SK-N-SH (cell line): Measurements from ENCODE around the gene BZW2.
A peak's percentile ranks its signal among the peaks of the same experiment; 100 is the strongest.

Experiments used
- CTCF ChIP-seq: fragments of 200-600 bp; sonication (generic); IDR thresholded peaks from 2 replicates; pipeline ENCODE4 v1.6.1; 2017; ENCODE audit warnings: antibody characterized with exemption, mild to moderate bottlenecking, moderate library complexity
- ELF1 ChIP-seq: IDR thresholded peaks from 2 replicates; pipeline ENCODE4 v1.4.0; 2012
- EP300 ChIP-seq, 2 experiments: IDR thresholded peaks; 2 replicates each; pipeline versions ENCODE4 v1.4.0 to v1.6.1; 2012; ENCODE audit warnings: borderline replicate concordance in 1 of 2, low read depth in 1 of 2, low read length in 1 of 2
- GABPA ChIP-seq: IDR thresholded peaks from 2 replicates; pipeline ENCODE4 v1.4.0; 2012; ENCODE audit warnings: low read depth, mild to moderate bottlenecking
- GATA2 ChIP-seq: sonication (generic); formaldehyde crosslinking; IDR thresholded peaks from 2 replicates; pipeline ENCODE4 v1.5.0; 2020; ENCODE audit warnings: mild to moderate bottlenecking, missing genetic modification reagents
- MAX ChIP-seq: IDR thresholded peaks from 2 replicates; pipeline ENCODE4 v1.4.0; 2012; ENCODE audit warnings: low read depth
- MXI1 ChIP-seq: IDR thresholded peaks from 2 replicates; pipeline ENCODE4 v1.6.1; 2012; ENCODE audit warnings: mild to moderate bottlenecking, low read depth, low read length, improper control_type of control experiment
- NFIC ChIP-seq: IDR thresholded peaks from 2 replicates; pipeline ENCODE4 v1.4.0; 2012; ENCODE audit warnings: borderline replicate concordance
- POLR2AphosphoS5 ChIP-seq: IDR thresholded peaks from 2 replicates; pipeline ENCODE4 v1.6.1; 2012; ENCODE audit warnings: low read depth, low read length
- RCOR1 ChIP-seq: fragments of 150-350 bp; IDR thresholded peaks from 2 replicates; pipeline ENCODE4 v1.6.1; 2017; ENCODE audit warnings: antibody characterized with exemption, low read length
- SIN3A ChIP-seq: IDR thresholded peaks from 2 replicates; pipeline ENCODE4 v1.6.1; 2012; ENCODE audit warnings: low read depth, mild to moderate bottlenecking, low read length, moderate library complexity, borderline replicate concordance
- TAF1 ChIP-seq: IDR thresholded peaks from 2 replicates; pipeline ENCODE4 v1.6.1; 2012; ENCODE audit warnings: low read depth, mild to moderate bottlenecking, low read length, moderate library complexity, borderline replicate concordance
- USF2 ChIP-seq: fragments of 150-350 bp; IDR thresholded peaks from 2 replicates; pipeline ENCODE4 v1.6.1; 2017; ENCODE audit warnings: antibody characterized with exemption, low read length, low read depth, borderline replicate concordance
- YY1 ChIP-seq: IDR thresholded peaks from 2 replicates; pipeline ENCODE4 v1.4.0; 2012; ENCODE audit warnings: low read depth, mild to moderate bottlenecking

- TF ChIP-seq CTCF, result 0 out of 2 replicates have a peak, but pooled peaks have one; percentile 11
- TF ChIP-seq SIN3A, result no peak
- TF ChIP-seq ELF1, result no peak
- TF ChIP-seq YY1, result no peak
- no peak for TF ChIP-seq GABPA
- TF ChIP-seq MAX, result no peak
- no peak for TF ChIP-seq RCOR1
- no peak for TF ChIP-seq USF2
- no peak for TF ChIP-seq MXI1
- TF ChIP-seq EP300 (IDR thresholded peaks at IDR 0.05; ENCODE audit: borderline replicate concordance in 1 of 2, low read depth in 1 of 2, low read length in 1 of 2), result no peak
- no peak for TF ChIP-seq NFIC
- no peak for TF ChIP-seq GATA2
- TF ChIP-seq TAF1, result no peak
- no peak for TF ChIP-seq POLR2AphosphoS5
Observed at GRCh38 chr7:16702441-16702840, 56.5 kb downstream of the BZW2 start.
